Measurements from ENCODE around the gene FZR1.
"Not testable (repeated sequence)": the region's sequence is repeated elsewhere in the genome, so short reads cannot be mapped to it uniquely, and the experiment has no call there.

The FZR1 gene

GRCh38 chr19:3573858-3574637, 67.9 kb downstream of the FZR1 start:
- peak; percentile 77 for DNase-seq (ENCODE audit: low read depth)

GRCh38 chr19:3575260-3575741, 69.2 kb downstream of the FZR1 start:
- DNase-seq (ENCODE audit: low read depth) = no peak

DNA sequence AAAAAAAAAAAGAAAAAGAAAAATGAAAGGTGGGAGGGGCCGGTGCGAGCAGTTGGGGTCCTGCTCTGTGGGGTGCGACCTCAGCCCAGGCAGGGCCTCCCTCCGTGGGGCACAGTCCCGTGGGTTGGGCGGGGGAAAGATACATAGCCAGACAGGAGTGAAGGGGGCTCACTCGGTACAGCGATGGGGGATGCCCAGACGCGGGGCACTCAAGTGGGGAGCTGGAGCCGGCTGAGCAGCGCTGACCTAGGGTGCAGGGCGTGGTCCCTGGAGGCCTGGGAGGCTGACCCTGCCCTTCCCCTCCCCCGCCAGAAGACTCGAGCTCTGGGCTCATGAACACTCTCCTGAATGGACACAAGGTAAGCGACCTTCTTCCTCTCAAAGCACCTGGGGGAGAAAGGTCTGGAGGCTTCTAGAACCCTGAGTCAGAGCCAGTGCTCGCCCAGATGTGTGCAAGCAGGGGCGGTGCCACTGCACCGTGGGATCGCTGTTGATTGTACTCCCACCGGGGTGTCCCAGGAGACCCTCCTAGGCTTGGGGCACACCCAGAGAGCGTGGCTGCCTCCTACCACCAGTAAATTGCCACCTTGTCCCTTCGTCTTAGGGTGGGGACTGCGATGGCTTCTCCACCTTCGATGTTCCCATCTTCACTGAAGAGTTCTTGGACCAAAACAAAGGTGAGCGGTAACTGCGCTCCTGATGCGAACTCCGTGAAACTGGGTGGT, 70.0 kb downstream of the FZR1 start:
- DNase-seq (ENCODE audit: low read depth) = no peak

DNA sequence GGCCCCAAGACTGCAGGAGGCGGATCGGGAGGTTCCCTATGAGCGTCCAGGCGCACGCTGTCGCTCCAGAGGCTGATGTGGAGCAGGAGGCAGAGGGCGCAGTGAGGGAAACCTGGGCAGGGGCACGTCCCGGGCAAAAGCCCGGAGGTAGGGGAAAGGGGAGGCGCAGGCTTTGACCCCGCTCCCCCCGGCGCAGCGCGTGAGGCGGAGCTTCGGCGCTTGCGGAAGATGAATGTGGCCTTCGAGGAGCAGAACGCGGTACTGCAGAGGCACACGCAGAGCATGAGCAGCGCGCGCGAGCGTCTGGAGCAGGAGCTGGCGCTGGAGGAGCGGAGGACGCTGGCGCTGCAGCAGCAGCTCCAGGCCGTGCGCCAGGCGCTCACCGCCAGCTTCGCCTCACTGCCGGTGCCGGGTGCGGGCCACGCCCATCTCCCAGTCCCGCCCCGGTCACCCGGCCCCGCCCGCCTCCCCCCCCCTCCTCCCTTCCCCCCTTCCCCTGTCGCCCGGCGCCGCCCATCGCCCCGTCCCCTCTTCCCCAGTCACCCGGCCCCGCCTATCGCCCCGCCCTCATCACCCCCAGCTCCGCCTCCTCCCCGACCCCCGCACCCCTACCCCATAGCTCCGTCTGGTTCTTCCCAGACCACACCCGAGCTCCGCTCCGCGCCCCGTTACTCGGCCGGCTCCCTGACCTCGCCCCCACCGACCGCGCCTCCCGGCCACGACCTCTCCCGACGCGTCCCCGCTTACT, 70.8 kb downstream of the FZR1 start:
- DNase-seq (ENCODE audit: low read depth) = no peak

GRCh38 chr19:3577723-3578344, 71.7 kb downstream of the FZR1 start:
- DNase-seq (ENCODE audit: low read depth) = no peak

GRCh38 chr19:3578390-3578789, 72.3 kb downstream of the FZR1 start:
- DNase-seq (ENCODE audit: low read depth) = no peak

GRCh38 chr19:3580156-3580934, 74.2 kb downstream of the FZR1 start:
- DNase-seq (ENCODE audit: low read depth) = peak; percentile 93

GRCh38 chr19:3581792-3582191, 75.7 kb downstream of the FZR1 start:
- not testable (repeated sequence) for DNase-seq (ENCODE audit: low read depth)

GRCh38 chr19:3584036-3584802, 78.1 kb downstream of the FZR1 start:
- DNase-seq (ENCODE audit: low read depth) = not testable (repeated sequence)

GRCh38 chr19:3585301-3586126, 79.4 kb downstream of the FZR1 start, which contains the start of gene GIPC3:
GIPC3 (plus strand) TSS chr19:3585478; CDS start chr19:3585598, 120 bp downstream.
- no peak for DNase-seq (ENCODE audit: low read depth)

GRCh38 chr19:3586127-3586626, 80.1 kb downstream of the FZR1 start:
- DNase-seq (ENCODE audit: low read depth) = no peak

DNA sequence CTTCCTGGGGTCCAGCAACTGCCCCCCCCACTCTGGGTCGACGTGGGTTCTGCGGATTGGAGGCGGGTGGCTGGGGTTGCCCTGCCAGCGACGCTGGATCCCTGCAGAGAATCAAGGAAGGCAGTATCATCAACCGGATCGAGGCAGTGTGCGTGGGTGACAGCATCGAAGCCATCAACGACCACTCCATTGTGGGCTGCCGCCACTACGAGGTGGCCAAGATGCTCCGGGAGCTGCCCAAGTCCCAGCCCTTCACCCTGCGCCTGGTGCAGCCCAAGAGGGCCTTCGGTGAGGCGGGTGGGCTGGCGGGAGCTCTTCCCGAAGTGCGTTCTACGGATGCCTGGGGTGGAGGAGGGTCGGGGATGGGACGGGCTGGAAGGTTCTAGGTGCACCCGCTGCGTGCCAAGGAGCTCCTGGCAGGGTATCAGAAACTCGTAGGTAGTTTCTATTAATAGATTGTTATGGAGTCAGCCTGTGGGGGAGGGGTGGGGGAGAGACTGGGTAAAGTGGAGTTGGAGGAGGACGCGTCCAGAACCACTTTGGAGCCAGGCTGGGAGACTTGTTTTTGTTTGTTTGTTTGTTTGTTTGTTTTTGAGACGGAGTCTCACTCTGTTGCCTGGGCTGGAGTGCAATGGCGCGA, 80.7 kb downstream of the FZR1 start:
- DNase-seq (ENCODE audit: low read depth) = no peak
